Fibroblast of lung (primary cell): ENCODE measurements around the gene HUS1. TPM values are rescaled to one million over a fixed set of nuclear protein-coding genes. Genes with fewer than 3 reads are reported as not detected.
"Not testable (repeated sequence)": the region's sequence is repeated elsewhere in the genome, so short reads cannot be mapped to it uniquely, and the experiment has no call there.

Experiments
- DNase-seq, 2 donors: peaks; one replicate each; pipeline versions ENCODE4 v3.0.0 to v3.0.0-alpha.2; 2010; ENCODE audit warnings: low read depth in 2 of 2
- H2AFZ ChIP-seq: 2 replicates; pipeline ENCODE4 v1.5.1; 2012; ENCODE audit warnings: low read length, control low read depth, inconsistent platforms
- H3K27ac ChIP-seq: 2 replicates; pipeline ENCODE4 v1.5.1; 2011; ENCODE audit warnings: low read length, control low read depth; ENCODE audit not compliant: insufficient read depth
- H3K27me3 ChIP-seq: 2 replicates; pipeline ENCODE4 v1.5.1; 2011; ENCODE audit warnings: mild to moderate bottlenecking, low read length; ENCODE audit not compliant: control insufficient read depth, insufficient read depth
- H3K36me3 ChIP-seq: 2 replicates; pipeline ENCODE4 v1.5.1; 2011; ENCODE audit warnings: low read length; ENCODE audit not compliant: control insufficient read depth, insufficient read depth
- H3K4me1 ChIP-seq: 2 replicates; pipeline ENCODE4 v1.5.1; 2011; ENCODE audit warnings: low read length; ENCODE audit not compliant: control insufficient read depth, insufficient read depth; ENCODE audit errors: extremely low read depth
- H3K4me2 ChIP-seq: 2 replicates; pipeline ENCODE4 v1.5.1; 2011; ENCODE audit warnings: low read length, control low read depth; ENCODE audit not compliant: insufficient read depth; ENCODE audit errors: extremely low read depth
- H3K4me3 ChIP-seq, 4 experiments: fragments of 200-600 bp in 1 of 4; sonication (generic) in 1 of 4; replicated peaks in 1 of 4; 2 replicates each; pipeline ENCODE4 v1.5.1; 2011 to 2016; ENCODE audit warnings: low read length in 4 of 4, low read depth in 3 of 4, mild to moderate bottlenecking in 3 of 4, control low read depth in 2 of 4, inconsistent platforms in 1 of 4, mixed read lengths in 1 of 4; ENCODE audit not compliant: insufficient read depth in 1 of 4; ENCODE audit errors: control extremely low read depth in 1 of 4
- H3K79me2 ChIP-seq: 2 replicates; pipeline ENCODE4 v1.5.1; 2012; ENCODE audit warnings: mild to moderate bottlenecking, low read length, inconsistent platforms; ENCODE audit not compliant: control insufficient read depth, insufficient read depth
- H3K9ac ChIP-seq: 2 replicates; pipeline ENCODE4 v1.5.1; 2011; ENCODE audit warnings: mild to moderate bottlenecking, low read length, control low read depth; ENCODE audit not compliant: insufficient read depth
- H3K9me3 ChIP-seq: 2 replicates; pipeline ENCODE4 v1.5.1; 2012; ENCODE audit warnings: low read depth, low read length; ENCODE audit not compliant: control insufficient read depth, insufficient read depth
- H4K20me1 ChIP-seq: 2 replicates; pipeline ENCODE4 v1.5.1; 2011; ENCODE audit warnings: low read length; ENCODE audit not compliant: control insufficient read depth, insufficient read depth; ENCODE audit errors: extremely low read depth
- CTCF ChIP-seq, 2 donors: IDR thresholded peaks in 1 of 2; conservative IDR thresholded peaks in 1 of 2; 1 replicate in 1 of 2; 2 replicates in 1 of 2; pipeline ENCODE4 v1.5.1; 2011 to 2012; ENCODE audit warnings: low read length in 2 of 2, control low read depth in 1 of 2, inconsistent platforms in 1 of 2, low read depth in 1 of 2, mild to moderate bottlenecking in 1 of 2
- EZH2 ChIP-seq: IDR thresholded peaks from 2 replicates; pipeline ENCODE4 v1.5.1; 2012; ENCODE audit warnings: low read length, control low read depth, mild to moderate bottlenecking; ENCODE audit errors: missing control alignments
- polyA plus RNA-seq, 2 donors: library from polyadenylated mRNA; depleted of rRNA in 1 of 2; stranded (reverse) in 1 of 2; unstranded in 1 of 2; fragments of >200 nt; gene quantifications; 2 replicates each; pipeline ENCODE4 v1.2.1, GENCODE V29; 2011 to 2012; ENCODE audit warnings: missing spikeins in 1 of 2
- total RNA-seq: library from RNA; depleted of rRNA; stranded (reverse); fragments of >200 nt; gene quantifications from 2 replicates; pipeline ENCODE4 v1.2.1, GENCODE V29; 2014

The HUS1 gene
- total and polyA plus RNA-seq, 2 donors (not counting 1 experiment from before 2014, with no cell fraction given) = 14.2 to 29.4 TPM

- Histone ChIP-seq H3K4me1 (peaks cover 20% of the 10 kb centered on the region), H3K4me2 (no peak overlapping the region), H3K36me3 (no peaks in the 10 kb centered on the region), H3K27ac (no peak overlapping the region), H3K27me3 (no peaks in the 10 kb centered on the region), H3K4me3 (no peak overlapping the region), H3K9me3 (no peaks in the 10 kb centered on the region), H3K79me2 (no peaks in the 10 kb centered on the region), H2AFZ (no peak overlapping the region), H4K20me1 (no peaks in the 10 kb centered on the region), H3K9ac (no peak overlapping the region)
- TF ChIP-seq EZH2 (no peak), CTCF (conservative IDR thresholded peaks at IDR 0.05 in 1 of 2, IDR thresholded peaks at IDR 0.05 in 1 of 2; ENCODE audit: low read depth in 1 of 2, low read length in 2 of 2) (no peak)
- DNase-seq = no peak
Measured at GRCh38 chr7:47944536-47945260, 34.7 kb downstream of the HUS1 start.

- no peak for TF ChIP-seq CTCF (conservative IDR thresholded peaks at IDR 0.05 in 1 of 2, IDR thresholded peaks at IDR 0.05 in 1 of 2; ENCODE audit: low read depth in 1 of 2, low read length in 2 of 2)
- TF ChIP-seq EZH2 = no peak
- DNase-seq = no peak
- no peaks in the 10 kb centered on the region for H4K20me1 ChIP-seq
- no peaks in the 10 kb centered on the region for H3K36me3 ChIP-seq
- no peak overlapping the region for H3K4me3 ChIP-seq
- no peak overlapping the region for H3K9ac ChIP-seq
- no peak overlapping the region for H3K4me2 ChIP-seq
- peaks cover 20% of the 10 kb centered on the region for H3K4me1 ChIP-seq
- no peaks in the 10 kb centered on the region for H3K27me3 ChIP-seq
- no peaks in the 10 kb centered on the region for H3K9me3 ChIP-seq
- H3K79me2 ChIP-seq = no peaks in the 10 kb centered on the region
- H2AFZ ChIP-seq = peak overlapping the region; percentile 24
- no peak overlapping the region for H3K27ac ChIP-seq
Measured at GRCh38 chr7:47943676-47944474, 35.5 kb downstream of the HUS1 start.

GRCh38 chr7:47942651-47943050 lies 36.8 kb downstream of the HUS1 start:
- not testable (repeated sequence) for H3K9me3 ChIP-seq, H3K79me2 ChIP-seq, H4K20me1 ChIP-seq, H3K4me2 ChIP-seq, H2AFZ ChIP-seq, H3K4me3 ChIP-seq, H3K27me3 ChIP-seq, H3K9ac ChIP-seq, H3K27ac ChIP-seq, DNase-seq, H3K36me3 ChIP-seq
- peaks cover 20% of the 10 kb centered on the region for H3K4me1 ChIP-seq
